ENCODE results near the gene ME2. TPM values are rescaled to one million over a fixed set of nuclear protein-coding genes. Genes with fewer than 3 reads are reported as not detected.
A peak's percentile ranks its signal among the peaks of the same experiment; 100 is the strongest.
"Not testable (repeated sequence)": the region's sequence is repeated elsewhere in the genome, so short reads cannot be mapped to it uniquely, and the experiment has no call there.

Gene ME2
- total RNA-seq, 1 donor from 2014 or later = 51.8 TPM

GRCh38 chr18:50879302-50880118 is 592 bp downstream of the ME2 start:
- no peak for DNase-seq (ENCODE audit: low spot score, unreplicated experiment)
- H3K27ac Mint-ChIP-seq = peak overlapping the region; percentile 99
- peaks cover 3% of the 10 kb centered on the region for H3K9me3 Mint-ChIP-seq (ENCODE audit: low read depth)
- no peak for TF ChIP-seq CTCF (IDR thresholded peaks at IDR 0.05; ENCODE audit: unreplicated experiment)
- H3K4me3 Mint-ChIP-seq (ENCODE audit: low read depth) = peak overlapping the region; percentile 98
- no peaks in the 10 kb centered on the region for H3K27me3 Mint-ChIP-seq
- H3K4me1 Mint-ChIP-seq (ENCODE audit: low read depth) = peaks cover 8% of the 10 kb centered on the region
- peaks cover 2% of the 10 kb centered on the region for H3K36me3 Mint-ChIP-seq (ENCODE audit: insufficient read depth)

- no peak for TF ChIP-seq CTCF (IDR thresholded peaks at IDR 0.05; ENCODE audit: unreplicated experiment)
- Mint-ChIP-seq H3K27ac (peak overlapping the region; percentile 99), H3K27me3 (no peaks in the 10 kb centered on the region), H3K36me3 (ENCODE audit: insufficient read depth) (peaks cover 2% of the 10 kb centered on the region), H3K4me1 (ENCODE audit: low read depth) (peaks cover 8% of the 10 kb centered on the region), H3K9me3 (ENCODE audit: low read depth) (peaks cover 3% of the 10 kb centered on the region), H3K4me3 (ENCODE audit: low read depth) (peak overlapping the region; percentile 98)
- DNase-seq (ENCODE audit: low spot score, unreplicated experiment) = no peak
Observed at GRCh38 chr18:50880119-50880465, 1.2 kb downstream of the ME2 start.

GRCh38 chr18:50880944-50881343 is 2.0 kb downstream of the ME2 start:
- H3K4me3 Mint-ChIP-seq (ENCODE audit: low read depth); H3K27ac Mint-ChIP-seq; H3K36me3 Mint-ChIP-seq (ENCODE audit: insufficient read depth); H3K9me3 Mint-ChIP-seq (ENCODE audit: low read depth); H3K27me3 Mint-ChIP-seq; H3K4me1 Mint-ChIP-seq (ENCODE audit: low read depth); DNase-seq (ENCODE audit: low spot score, unreplicated experiment): not testable (repeated sequence)

- Mint-ChIP-seq H3K27ac (no peak overlapping the region), H3K9me3 (ENCODE audit: low read depth) (peaks cover 3% of the 10 kb centered on the region), H3K4me1 (ENCODE audit: low read depth) (no peaks in the 10 kb centered on the region), H3K27me3 (no peaks in the 10 kb centered on the region), H3K36me3 (ENCODE audit: insufficient read depth) (peaks cover 8% of the 10 kb centered on the region), H3K4me3 (ENCODE audit: low read depth) (no peak overlapping the region)
- no peak for DNase-seq (ENCODE audit: low spot score, unreplicated experiment)
- TF ChIP-seq CTCF (IDR thresholded peaks at IDR 0.05; ENCODE audit: unreplicated experiment) = no peak
Observed at GRCh38 chr18:50886929-50887328, 8.0 kb downstream of the ME2 start.

GRCh38 chr18:50895350-50896045 is 16.6 kb downstream of the ME2 start:
- no peak overlapping the region for H3K4me3 Mint-ChIP-seq (ENCODE audit: low read depth)
- H3K36me3 Mint-ChIP-seq (ENCODE audit: insufficient read depth) = peaks cover 23% of the 10 kb centered on the region
- peaks cover 7% of the 10 kb centered on the region for H3K9me3 Mint-ChIP-seq (ENCODE audit: low read depth)
- TF ChIP-seq CTCF (IDR thresholded peaks at IDR 0.05; ENCODE audit: unreplicated experiment) = no peak
- peak overlapping the region; percentile 80 for H3K27ac Mint-ChIP-seq
- H3K27me3 Mint-ChIP-seq = no peaks in the 10 kb centered on the region
- DNase-seq (ENCODE audit: low spot score, unreplicated experiment) = no peak
- H3K4me1 Mint-ChIP-seq (ENCODE audit: low read depth) = peaks cover 18% of the 10 kb centered on the region
